Vagina (tissue), 2 donors: ENCODE measurements around the gene UPK2. TPM values are rescaled to one million over a fixed set of nuclear protein-coding genes. Genes with fewer than 3 reads are reported as not detected.
"Not testable (repeated sequence)": the region's sequence is repeated elsewhere in the genome, so short reads cannot be mapped to it uniquely, and the experiment has no call there.

Experiments
- DNase-seq, 2 donors: peaks; one replicate each; pipeline ENCODE4 v3.0.0-alpha.2; 2017; ENCODE audit errors: extremely low spot score in 2 of 2
- H3K27ac ChIP-seq: fragments of 200-600 bp; sonication (generic); one replicate; pipeline ENCODE4 v1.5.1; 2019
- H3K27me3 ChIP-seq: fragments of 200-600 bp; sonication (generic); one replicate; pipeline ENCODE4 v1.5.1; 2019
- H3K36me3 ChIP-seq, 2 donors: fragments of 200-600 bp; sonication (generic); one replicate each; pipeline ENCODE4 v1.5.1; 2017 to 2019
- H3K4me1 ChIP-seq: fragments of 200-600 bp; sonication (generic); one replicate; pipeline ENCODE4 v1.5.1; 2019
- H3K4me3 ChIP-seq, 2 donors: fragments of 200-600 bp; sonication (generic); 1 replicate in 1 of 2; 2 replicates in 1 of 2; pipeline ENCODE4 v1.5.1; 2016 to 2019
- H3K9me3 ChIP-seq: fragments of 200-600 bp; sonication (generic); one replicate; pipeline ENCODE4 v1.5.1; 2019
- POLR2A ChIP-seq, 2 donors: fragments of 450-650 bp; IDR thresholded peaks; one replicate each; pipeline ENCODE4 v1.6.1; 2017; ENCODE audit warnings: antibody characterized with exemption in 2 of 2, mild to moderate bottlenecking in 2 of 2, moderate library complexity in 2 of 2
- POLR2AphosphoS5 ChIP-seq, 2 donors: sonication (generic); formaldehyde crosslinking; IDR thresholded peaks; one replicate each; pipeline ENCODE4 v1.9.0; 2017; ENCODE audit warnings: antibody characterized with exemption in 2 of 2, mild to moderate bottlenecking in 2 of 2, low read depth in 1 of 2; ENCODE audit not compliant: insufficient read depth in 1 of 2
- intact Hi-C: fragments of 100-400 bp; cut with DNase I; formaldehyde crosslinking; loops from one replicate; pipeline ENCODE4 v1.15.1; 2023
- total RNA-seq: library from RNA; depleted of rRNA; stranded (reverse); fragments of >200 nt; gene quantifications from one replicate; pipeline ENCODE4 v1.2.3, GENCODE V29; 2016
- TF ChIP-seq, protein P1 (sequence below), 3 experiments: fragments of 450-650 bp in 2 of 3; fragments of 200-600 bp in 1 of 3; sonication (generic) in 1 of 3; IDR thresholded peaks; one replicate each; pipeline ENCODE4 v1.5.1; 2017 to 2019; ENCODE audit warnings: antibody characterized with exemption in 3 of 3, mild to moderate bottlenecking in 2 of 3, moderate library complexity in 2 of 3

The UPK2 gene
- total RNA-seq, 1 donor from 2014 or later = not detected

- no peak for DNase-seq
- intact Hi-C loops = no loop called here
- Histone ChIP-seq H3K36me3 (no peaks in the 10 kb centered on the region), H3K4me3 (no peak overlapping the region), H3K27me3 (no peaks in the 10 kb centered on the region), H3K9me3 (no peaks in the 10 kb centered on the region), H3K4me1 (no peaks in the 10 kb centered on the region), H3K27ac (no peak overlapping the region)
- TF ChIP-seq POLR2AphosphoS5 (IDR thresholded peaks at IDR 0.05; ENCODE audit: insufficient read depth in 1 of 2, low read depth in 1 of 2) (no peak), POLR2A (IDR thresholded peaks at IDR 0.05) (no peak)
- TF ChIP-seq, protein P1, sequence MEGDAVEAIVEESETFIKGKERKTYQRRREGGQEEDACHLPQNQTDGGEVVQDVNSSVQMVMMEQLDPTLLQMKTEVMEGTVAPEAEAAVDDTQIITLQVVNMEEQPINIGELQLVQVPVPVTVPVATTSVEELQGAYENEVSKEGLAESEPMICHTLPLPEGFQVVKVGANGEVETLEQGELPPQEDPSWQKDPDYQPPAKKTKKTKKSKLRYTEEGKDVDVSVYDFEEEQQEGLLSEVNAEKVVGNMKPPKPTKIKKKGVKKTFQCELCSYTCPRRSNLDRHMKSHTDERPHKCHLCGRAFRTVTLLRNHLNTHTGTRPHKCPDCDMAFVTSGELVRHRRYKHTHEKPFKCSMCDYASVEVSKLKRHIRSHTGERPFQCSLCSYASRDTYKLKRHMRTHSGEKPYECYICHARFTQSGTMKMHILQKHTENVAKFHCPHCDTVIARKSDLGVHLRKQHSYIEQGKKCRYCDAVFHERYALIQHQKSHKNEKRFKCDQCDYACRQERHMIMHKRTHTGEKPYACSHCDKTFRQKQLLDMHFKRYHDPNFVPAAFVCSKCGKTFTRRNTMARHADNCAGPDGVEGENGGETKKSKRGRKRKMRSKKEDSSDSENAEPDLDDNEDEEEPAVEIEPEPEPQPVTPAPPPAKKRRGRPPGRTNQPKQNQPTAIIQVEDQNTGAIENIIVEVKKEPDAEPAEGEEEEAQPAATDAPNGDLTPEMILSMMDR (IDR thresholded peaks at IDR 0.05) = no peak
Measured at GRCh38 chr11:118979434-118979833, 23.3 kb downstream of the UPK2 start.

GRCh38 chr11:118980191-118980881 is 24.2 kb downstream of the UPK2 start:
- H3K4me3 ChIP-seq = no peak overlapping the region
- DNase-seq = no peak
- TF ChIP-seq POLR2A (IDR thresholded peaks at IDR 0.05) = no peak
- no peak for TF ChIP-seq POLR2AphosphoS5 (IDR thresholded peaks at IDR 0.05; ENCODE audit: insufficient read depth in 1 of 2, low read depth in 1 of 2)
- TF ChIP-seq, protein P1 (IDR thresholded peaks at IDR 0.05) = no peak

GRCh38 chr11:118984337-118984736 is 28.2 kb downstream of the UPK2 start:
- intact Hi-C loops, H3K4me1 ChIP-seq, H3K27ac ChIP-seq, H3K4me3 ChIP-seq, DNase-seq, H3K9me3 ChIP-seq, H3K27me3 ChIP-seq, H3K36me3 ChIP-seq: not testable (repeated sequence)

More at GRCh38 chr11:118980191-118980881, 24.2 kb downstream of the UPK2 start:
- H3K27me3 ChIP-seq = no peaks in the 10 kb centered on the region
- no peaks in the 10 kb centered on the region for H3K9me3 ChIP-seq
- intact Hi-C loops = no loop called here
- no peaks in the 10 kb centered on the region for H3K36me3 ChIP-seq
- no peak overlapping the region for H3K27ac ChIP-seq
- no peaks in the 10 kb centered on the region for H3K4me1 ChIP-seq

DNA sequence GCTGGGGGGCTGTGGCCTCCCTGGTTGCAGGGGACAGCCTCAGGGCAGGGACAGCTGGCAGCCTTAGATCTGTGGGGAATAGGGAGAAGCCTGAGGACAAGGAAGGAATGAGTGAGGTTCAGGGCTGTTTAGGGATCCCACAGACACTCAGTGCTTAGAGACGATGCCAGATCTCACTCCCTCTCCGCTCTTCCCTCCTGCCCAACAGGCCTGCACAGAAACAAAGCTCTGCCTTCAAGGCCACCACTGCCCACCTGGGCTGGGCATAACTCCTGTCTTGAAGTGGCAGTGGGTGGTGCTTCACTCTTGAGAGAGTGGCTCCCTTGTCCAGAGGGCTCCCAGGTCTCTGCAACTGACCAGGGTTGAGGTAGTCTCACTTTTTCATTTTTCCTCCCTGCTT is 28.7 kb downstream of the UPK2 start:
- Histone ChIP-seq H3K4me3 (no peak overlapping the region), H3K27ac (no peak overlapping the region), H3K36me3 (no peaks in the 10 kb centered on the region), H3K27me3 (no peaks in the 10 kb centered on the region), H3K9me3 (no peaks in the 10 kb centered on the region), H3K4me1 (no peaks in the 10 kb centered on the region)
- intact Hi-C loops = no loop called here
- TF ChIP-seq, protein P1 (IDR thresholded peaks at IDR 0.05) = no peak
- TF ChIP-seq POLR2A (IDR thresholded peaks at IDR 0.05) (no peak), POLR2AphosphoS5 (IDR thresholded peaks at IDR 0.05; ENCODE audit: insufficient read depth in 1 of 2, low read depth in 1 of 2) (no peak)
- no peak for DNase-seq

- TF ChIP-seq, protein P1 (IDR thresholded peaks at IDR 0.05) = no peak
- TF ChIP-seq POLR2AphosphoS5 (IDR thresholded peaks at IDR 0.05; ENCODE audit: insufficient read depth in 1 of 2, low read depth in 1 of 2) (no peak), POLR2A (IDR thresholded peaks at IDR 0.05) (no peak)
- H3K27me3 ChIP-seq = no peaks in the 10 kb centered on the region
- intact Hi-C loops = no loop called here
- no peak overlapping the region for H3K27ac ChIP-seq
- H3K9me3 ChIP-seq = no peaks in the 10 kb centered on the region
- DNase-seq = no peak
- no peak overlapping the region for H3K4me3 ChIP-seq
- no peaks in the 10 kb centered on the region for H3K36me3 ChIP-seq
- no peaks in the 10 kb centered on the region for H3K4me1 ChIP-seq
Measured at GRCh38 chr11:118988280-118988679, 32.2 kb downstream of the UPK2 start.

DNA sequence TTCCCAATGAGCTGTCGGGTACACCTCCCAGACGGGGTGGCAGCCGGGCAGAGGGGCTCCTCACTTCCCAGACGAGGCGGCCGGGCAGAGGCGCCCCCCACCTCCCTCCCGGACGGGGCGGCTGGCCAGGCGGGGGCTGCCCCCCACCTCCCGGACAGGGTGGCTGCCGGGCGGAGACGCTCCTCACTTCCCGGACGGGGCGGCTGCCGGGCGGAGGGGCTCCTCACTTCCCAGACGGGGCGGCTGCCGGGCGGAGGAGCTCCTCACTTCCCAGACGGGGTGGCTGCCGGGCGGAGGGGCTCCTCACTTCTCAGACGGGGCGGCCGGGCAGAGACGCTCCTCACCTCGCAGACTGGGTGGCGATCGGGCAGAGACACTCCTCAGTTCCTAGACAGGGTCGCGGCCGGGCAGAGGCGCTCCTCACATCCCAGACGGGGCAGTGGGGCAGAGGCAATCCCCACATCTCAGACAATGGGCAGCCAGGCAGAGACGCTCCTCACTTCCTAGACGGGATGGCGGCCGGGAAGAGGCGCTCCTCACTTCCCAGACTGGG is 35.5 kb downstream of the UPK2 start:
- H3K36me3 ChIP-seq, H3K27ac ChIP-seq, H3K4me1 ChIP-seq, H3K4me3 ChIP-seq, H3K27me3 ChIP-seq, DNase-seq, H3K9me3 ChIP-seq, intact Hi-C loops: not testable (repeated sequence)
